Neural progenitor cell (in vitro differentiated cells): Measurements from ENCODE around the gene GNA14. TPM values are rescaled to one million over a fixed set of nuclear protein-coding genes. Genes with fewer than 3 reads are reported as not detected.
A peak's percentile ranks its signal among the peaks of the same experiment; 100 is the strongest.

Experiments used
- DNase-seq: peaks from one replicate; pipeline ENCODE4 v3.0.0-alpha.2; 2016; ENCODE audit warnings: low spot score
- H2AFZ ChIP-seq: fragments of 200-600 bp; sonication (generic); replicated peaks from 2 replicates; pipeline ENCODE4 v1.6.1; 2016; ENCODE audit warnings: antibody characterized with exemption
- H3F3A ChIP-seq: fragments of 200-600 bp; sonication (generic); 2 replicates; pipeline ENCODE4 v1.6.1; 2016; ENCODE audit warnings: antibody characterized with exemption, low read depth
- H3K27ac ChIP-seq: fragments of 200-600 bp; sonication (generic); 2 replicates; pipeline ENCODE4 v1.5.1; 2016; ENCODE audit warnings: mild to moderate bottlenecking
- H3K27me3 ChIP-seq: fragments of 200-600 bp; sonication (generic); 2 replicates; pipeline ENCODE4 v1.6.1; 2016; ENCODE audit warnings: mild to moderate bottlenecking, moderate library complexity
- H3K36me3 ChIP-seq: fragments of 200-600 bp; sonication (generic); 2 replicates; pipeline ENCODE4 v1.5.1; 2016
- H3K4me1 ChIP-seq: fragments of 200-600 bp; sonication (generic); 2 replicates; pipeline ENCODE4 v1.6.1; 2016; ENCODE audit warnings: mixed run types
- H3K4me2 ChIP-seq: fragments of 200-600 bp; sonication (generic); 2 replicates; pipeline ENCODE4 v1.6.1; 2016
- H3K4me3 ChIP-seq: fragments of 200-600 bp; sonication (generic); 2 replicates; pipeline ENCODE4 v1.5.1; 2016
- H3K79me2 ChIP-seq: fragments of 200-600 bp; sonication (generic); 2 replicates; pipeline ENCODE4 v1.6.1; 2016; ENCODE audit warnings: low read depth
- H3K9ac ChIP-seq: fragments of 200-600 bp; sonication (generic); 2 replicates; pipeline ENCODE4 v1.6.1; 2016
- H3K9me3 ChIP-seq: fragments of 200-600 bp; sonication (generic); 2 replicates; pipeline ENCODE4 v1.5.1; 2016; ENCODE audit warnings: low read depth
- H4K20me1 ChIP-seq: fragments of 200-600 bp; sonication (generic); 2 replicates; pipeline ENCODE4 v1.6.1; 2016; ENCODE audit warnings: low read depth
- H3K27ac Mint-ChIP-seq: 3 replicates; pipeline ENCODE4 v1.8.0; 2021; ENCODE audit warnings: mixed read lengths
- H3K27me3 Mint-ChIP-seq: 2 replicates; pipeline ENCODE4 v1.8.0; 2022; ENCODE audit warnings: low read depth, mild to moderate bottlenecking, inconsistent platforms, moderate library complexity, mixed read lengths; ENCODE audit not compliant: insufficient read depth
- H3K36me3 Mint-ChIP-seq: 3 replicates; pipeline ENCODE4 v1.8.0; 2021; ENCODE audit warnings: mixed read lengths
- H3K4me1 Mint-ChIP-seq: 3 replicates; pipeline ENCODE4 v1.8.0; 2021; ENCODE audit warnings: mixed read lengths
- H3K4me3 Mint-ChIP-seq: 3 replicates; pipeline ENCODE4 v1.8.0; 2021; ENCODE audit warnings: mild to moderate bottlenecking, moderate library complexity, mixed read lengths
- H3K9me3 Mint-ChIP-seq: 3 replicates; pipeline ENCODE4 v1.8.0; 2020; ENCODE audit warnings: mixed read lengths
- CTCF ChIP-seq: fragments of 200-600 bp; sonication (generic); IDR thresholded peaks from 2 replicates; pipeline ENCODE4 v1.5.1; 2017; ENCODE audit warnings: antibody characterized with exemption, mild to moderate bottlenecking
- EZH2 ChIP-seq: fragments of 200-600 bp; sonication (generic); IDR thresholded peaks from 2 replicates; pipeline ENCODE4 v1.6.1; 2017; ENCODE audit warnings: antibody characterized with exemption, mild to moderate bottlenecking, moderate library complexity
- EZH2phosphoT487 ChIP-seq: fragments of 200-600 bp; sonication (generic); IDR thresholded peaks from 2 replicates; pipeline ENCODE4 v1.6.1; 2017; ENCODE audit warnings: antibody characterized with exemption
- total RNA-seq: library from RNA; depleted of rRNA; stranded (reverse); fragments of >200 nt; gene quantifications from 2 replicates; pipeline ENCODE4 v1.2.3, GENCODE V29; 2015; ENCODE audit warnings: low replicate concordance

The GNA14 gene
- total RNA-seq, 1 donor from 2014 or later: not detected

- no peaks in the 10 kb centered on the region for H3K4me1 ChIP-seq
- H3K27ac ChIP-seq: no peak overlapping the region
- TF ChIP-seq EZH2phosphoT487 (no peak), CTCF (no peak), EZH2 (no peak)
- DNase-seq: no peak
- H3K9me3 ChIP-seq: no peaks in the 10 kb centered on the region
- H3K4me2 ChIP-seq: no peak overlapping the region
- Mint-ChIP-seq H3K4me3 (no peak overlapping the region), H3K27me3 (peaks cover 3% of the 10 kb centered on the region), H3K36me3 (no peaks in the 10 kb centered on the region), H3K9me3 (no peaks in the 10 kb centered on the region), H3K4me1 (peaks cover 5% of the 10 kb centered on the region), H3K27ac (no peak overlapping the region)
- H3F3A ChIP-seq: peaks cover 5% of the 10 kb centered on the region
- no peaks in the 10 kb centered on the region for H3K79me2 ChIP-seq
- no peaks in the 10 kb centered on the region for H3K36me3 ChIP-seq
- no peaks in the 10 kb centered on the region for H4K20me1 ChIP-seq
- H2AFZ ChIP-seq: no peak overlapping the region
- H3K27me3 ChIP-seq: no peaks in the 10 kb centered on the region
- no peak overlapping the region for H3K9ac ChIP-seq
- H3K4me3 ChIP-seq: no peak overlapping the region
Measured at GRCh38 chr9:77460938-77461337, 187.2 kb downstream of the GNA14 start.

GRCh38 chr9:77457916-77458592, 190.1 kb downstream of the GNA14 start:
- Mint-ChIP-seq H3K9me3 (no peaks in the 10 kb centered on the region), H3K36me3 (no peaks in the 10 kb centered on the region), H3K27ac (no peak overlapping the region), H3K27me3 (peaks cover 3% of the 10 kb centered on the region), H3K4me3 (no peak overlapping the region), H3K4me1 (peaks cover 5% of the 10 kb centered on the region)
- Histone ChIP-seq H3K27ac (no peak overlapping the region), H3F3A (peaks cover 5% of the 10 kb centered on the region), H3K27me3 (no peaks in the 10 kb centered on the region), H3K9ac (no peak overlapping the region), H2AFZ (no peak overlapping the region), H3K36me3 (no peaks in the 10 kb centered on the region), H3K79me2 (no peaks in the 10 kb centered on the region), H3K4me3 (no peak overlapping the region), H4K20me1 (no peaks in the 10 kb centered on the region), H3K4me2 (no peak overlapping the region), H3K4me1 (no peaks in the 10 kb centered on the region), H3K9me3 (no peaks in the 10 kb centered on the region)
- peak; percentile 82 for TF ChIP-seq CTCF
- no peak for TF ChIP-seq EZH2phosphoT487
- peak; percentile 84 for DNase-seq

GRCh38 chr9:77456829-77457437, 191.2 kb downstream of the GNA14 start:
- Histone ChIP-seq H3K9me3 (no peaks in the 10 kb centered on the region), H3K27me3 (no peaks in the 10 kb centered on the region), H4K20me1 (no peaks in the 10 kb centered on the region), H3K79me2 (no peaks in the 10 kb centered on the region), H3K36me3 (no peaks in the 10 kb centered on the region), H2AFZ (peak overlapping the region; percentile 81), H3K4me1 (no peaks in the 10 kb centered on the region), H3K4me3 (no peak overlapping the region), H3K9ac (no peak overlapping the region), H3K27ac (no peak overlapping the region), H3K4me2 (no peak overlapping the region), H3F3A (peaks cover 5% of the 10 kb centered on the region)
- Mint-ChIP-seq H3K9me3 (no peaks in the 10 kb centered on the region), H3K27me3 (peaks cover 3% of the 10 kb centered on the region), H3K36me3 (no peaks in the 10 kb centered on the region), H3K4me1 (peaks cover 5% of the 10 kb centered on the region), H3K27ac (no peak overlapping the region), H3K4me3 (no peak overlapping the region)
- TF ChIP-seq EZH2phosphoT487 (no peak), CTCF (peak; percentile 87)
- peak; percentile 85 for DNase-seq
